Smooth muscle cell (in vitro differentiated cells): Measurements from ENCODE around the gene LDLRAD4. TPM values are rescaled to one million over a fixed set of nuclear protein-coding genes. Genes with fewer than 3 reads are reported as not detected.

Source experiments
- DNase-seq: peaks from one replicate; lab custom pipeline; 2025; ENCODE audit not compliant: unreplicated experiment; lab: John Stamatoyannopoulos, UW
- H2AFZ ChIP-seq: fragments of 200-600 bp; sonication (generic); 2 replicates; pipeline ENCODE4 v1.6.0; 2016; ENCODE audit warnings: antibody characterized with exemption, low read depth, mild to moderate bottlenecking
- H3F3A ChIP-seq: fragments of 200-600 bp; sonication (generic); 2 replicates; pipeline ENCODE4 v1.6.0; 2017; ENCODE audit warnings: antibody characterized with exemption, low read depth
- H3K27ac ChIP-seq: fragments of 200-600 bp; sonication (generic); 2 replicates; pipeline ENCODE4 v1.5.1; 2016; ENCODE audit warnings: low read depth, mild to moderate bottlenecking
- H3K27me3 ChIP-seq: fragments of 200-600 bp; sonication (generic); 2 replicates; pipeline ENCODE4 v1.6.1; 2016; ENCODE audit warnings: low read depth, mild to moderate bottlenecking
- H3K36me3 ChIP-seq: fragments of 200-600 bp; sonication (generic); 2 replicates; pipeline ENCODE4 v1.5.1; 2016; ENCODE audit warnings: low read depth
- H3K4me1 ChIP-seq: fragments of 200-600 bp; sonication (generic); 2 replicates; pipeline ENCODE4 v1.5.1; 2016; ENCODE audit warnings: low read depth
- H3K4me2 ChIP-seq: fragments of 200-600 bp; sonication (generic); 2 replicates; pipeline ENCODE4 v1.6.0; 2016; ENCODE audit warnings: mild to moderate bottlenecking
- H3K4me3 ChIP-seq: fragments of 200-600 bp; sonication (generic); 2 replicates; pipeline ENCODE4 v1.5.1; 2016; ENCODE audit warnings: mild to moderate bottlenecking
- H3K79me2 ChIP-seq: fragments of 200-600 bp; sonication (generic); 2 replicates; pipeline ENCODE4 v1.6.0; 2016; ENCODE audit warnings: low read depth, mild to moderate bottlenecking
- H3K9ac ChIP-seq: fragments of 200-600 bp; sonication (generic); 2 replicates; pipeline ENCODE4 v1.6.0; 2016; ENCODE audit warnings: low read depth
- H3K9me3 ChIP-seq: fragments of 200-600 bp; sonication (generic); replicated peaks from 2 replicates; pipeline ENCODE4 v1.5.1; 2016; ENCODE audit warnings: low read depth
- H4K20me1 ChIP-seq: fragments of 200-600 bp; sonication (generic); 2 replicates; pipeline ENCODE4 v1.6.0; 2016; ENCODE audit warnings: low read depth
- WGBS: methylation state at CpG from one replicate; pipeline ENCODE4 v1.1.7; 2016; ENCODE audit warnings: low lambda C conversion rate; 5-methylcytosine and 5-hydroxymethylcytosine counted together
- polyA plus RNA-seq: library from polyadenylated mRNA; unstranded; fragments of >200 nt; fragmentation: Nextera tagmentation; extraction: Ambion mirVana; gene quantifications from 2 replicates; pipeline ENCODE4 v1.2.1, GENCODE V29; 2016
- total RNA-seq: library from RNA; depleted of rRNA; stranded (reverse); fragments of >200 nt; gene quantifications from 2 replicates; pipeline ENCODE4 v1.2.3, GENCODE V29; 2014
- TF ChIP-seq, protein P1 (sequence below): fragments of 200-600 bp; sonication (generic); IDR thresholded peaks from 2 replicates; pipeline ENCODE4 v1.5.1; 2017; ENCODE audit warnings: borderline replicate concordance, mild to moderate bottlenecking, antibody characterized with exemption; ENCODE audit not compliant: insufficient read depth, poor library complexity, severe bottlenecking

Gene LDLRAD4
- total and polyA plus RNA-seq, 2 experiments from 2014 or later, result 36.2 to 48.3 TPM

GRCh38 chr18:13399511-13399910 lies 181.0 kb downstream of the LDLRAD4 start:
- WGBS, result 96% methylated on average over 8 of the region's 8 CpGs
- no peak overlapping the region for H3K9ac ChIP-seq
- no peak overlapping the region for H3K27ac ChIP-seq
- peaks cover 16% of the 10 kb centered on the region for H3K79me2 ChIP-seq
- no peaks in the 10 kb centered on the region for H3K27me3 ChIP-seq
- no peak overlapping the region for H3K4me2 ChIP-seq
- H3K9me3 ChIP-seq, result no peaks in the 10 kb centered on the region
- no peaks in the 10 kb centered on the region for H3K4me1 ChIP-seq
- peaks cover 32% of the 10 kb centered on the region for H4K20me1 ChIP-seq
- TF ChIP-seq, protein P1, sequence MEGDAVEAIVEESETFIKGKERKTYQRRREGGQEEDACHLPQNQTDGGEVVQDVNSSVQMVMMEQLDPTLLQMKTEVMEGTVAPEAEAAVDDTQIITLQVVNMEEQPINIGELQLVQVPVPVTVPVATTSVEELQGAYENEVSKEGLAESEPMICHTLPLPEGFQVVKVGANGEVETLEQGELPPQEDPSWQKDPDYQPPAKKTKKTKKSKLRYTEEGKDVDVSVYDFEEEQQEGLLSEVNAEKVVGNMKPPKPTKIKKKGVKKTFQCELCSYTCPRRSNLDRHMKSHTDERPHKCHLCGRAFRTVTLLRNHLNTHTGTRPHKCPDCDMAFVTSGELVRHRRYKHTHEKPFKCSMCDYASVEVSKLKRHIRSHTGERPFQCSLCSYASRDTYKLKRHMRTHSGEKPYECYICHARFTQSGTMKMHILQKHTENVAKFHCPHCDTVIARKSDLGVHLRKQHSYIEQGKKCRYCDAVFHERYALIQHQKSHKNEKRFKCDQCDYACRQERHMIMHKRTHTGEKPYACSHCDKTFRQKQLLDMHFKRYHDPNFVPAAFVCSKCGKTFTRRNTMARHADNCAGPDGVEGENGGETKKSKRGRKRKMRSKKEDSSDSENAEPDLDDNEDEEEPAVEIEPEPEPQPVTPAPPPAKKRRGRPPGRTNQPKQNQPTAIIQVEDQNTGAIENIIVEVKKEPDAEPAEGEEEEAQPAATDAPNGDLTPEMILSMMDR, result no peak
- no peak for DNase-seq
- no peaks in the 10 kb centered on the region for H3K36me3 ChIP-seq
- no peaks in the 10 kb centered on the region for H3F3A ChIP-seq
- no peak overlapping the region for H3K4me3 ChIP-seq
- no peak overlapping the region for H2AFZ ChIP-seq

DNA sequence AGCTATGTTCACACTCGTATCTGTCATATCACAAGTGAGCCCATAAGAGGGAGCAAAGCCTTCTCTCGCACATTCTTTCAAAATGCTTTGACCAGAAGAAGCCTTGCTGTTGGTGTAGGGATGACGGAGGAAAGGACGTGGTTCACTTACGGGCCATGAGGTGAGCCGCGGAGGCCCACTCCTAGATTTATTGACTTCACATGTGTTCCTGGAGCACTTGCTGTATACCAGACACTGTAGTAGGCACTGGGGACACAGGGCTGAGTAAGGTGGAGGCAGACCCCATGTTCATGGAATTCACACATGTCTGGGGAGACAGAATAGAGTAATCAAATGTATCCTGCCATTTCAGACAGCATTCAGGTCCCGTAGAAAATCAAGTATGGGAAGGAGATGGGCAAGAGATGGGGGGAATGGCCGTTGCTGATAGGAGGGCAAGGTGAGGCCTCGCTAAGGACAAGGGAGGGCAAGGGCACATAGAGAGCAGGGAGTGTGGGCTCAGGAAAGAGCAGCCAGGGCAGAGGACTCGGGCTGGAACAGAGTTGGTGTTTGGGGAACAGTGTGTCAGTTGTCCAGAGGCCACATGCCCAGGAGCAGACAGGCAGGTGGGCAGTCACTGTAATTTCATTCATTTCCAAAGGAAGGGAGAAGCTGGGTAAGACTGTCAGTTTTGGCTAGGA lies 182.2 kb downstream of the LDLRAD4 start:
- Histone ChIP-seq H3F3A (no peaks in the 10 kb centered on the region), H3K9ac (no peak overlapping the region), H4K20me1 (peaks cover 32% of the 10 kb centered on the region), H3K9me3 (no peaks in the 10 kb centered on the region), H3K27ac (no peak overlapping the region), H3K4me3 (no peak overlapping the region), H2AFZ (no peak overlapping the region), H3K79me2 (peaks cover 15% of the 10 kb centered on the region), H3K27me3 (no peaks in the 10 kb centered on the region), H3K4me2 (no peak overlapping the region), H3K4me1 (no peaks in the 10 kb centered on the region), H3K36me3 (no peaks in the 10 kb centered on the region)
- DNase-seq, result no peak
- WGBS, result 94% methylated on average over 11 of the region's 11 CpGs
- TF ChIP-seq, protein P1, result no peak

DNA sequence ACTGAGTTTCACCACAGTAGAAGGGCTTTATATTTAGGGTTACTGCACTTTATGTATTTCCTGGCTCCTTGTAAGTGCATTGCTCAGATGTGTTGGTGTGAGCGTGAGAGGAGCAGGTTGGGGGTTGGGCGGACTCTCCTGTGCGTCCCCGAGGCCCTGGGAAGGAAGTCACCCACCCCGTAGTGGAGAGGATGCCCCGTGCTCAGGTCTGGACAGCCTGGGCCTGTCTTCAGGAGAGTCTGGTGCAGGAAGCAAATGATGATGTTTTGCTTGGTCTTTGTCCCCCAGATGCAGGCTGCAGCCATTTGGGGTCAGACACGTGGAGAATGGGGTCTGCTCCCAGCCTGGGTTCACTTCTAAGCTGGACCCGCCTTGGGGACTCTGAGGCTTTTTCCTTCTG lies 182.8 kb downstream of the LDLRAD4 start:
- peaks cover 15% of the 10 kb centered on the region for H3K79me2 ChIP-seq
- H3K27me3 ChIP-seq, result no peaks in the 10 kb centered on the region
- H3K27ac ChIP-seq, result no peak overlapping the region
- no peak overlapping the region for H3K9ac ChIP-seq
- no peak for DNase-seq
- TF ChIP-seq, protein P1, result no peak
- H3K4me3 ChIP-seq, result no peak overlapping the region
- no peaks in the 10 kb centered on the region for H3F3A ChIP-seq
- H2AFZ ChIP-seq, result no peak overlapping the region
- peaks cover 32% of the 10 kb centered on the region for H4K20me1 ChIP-seq
- H3K4me2 ChIP-seq, result no peak overlapping the region
- no peaks in the 10 kb centered on the region for H3K9me3 ChIP-seq
- no peaks in the 10 kb centered on the region for H3K4me1 ChIP-seq
- no peaks in the 10 kb centered on the region for H3K36me3 ChIP-seq
- 94% methylated on average over 8 of the region's 8 CpGs for WGBS

GRCh38 chr18:13401826-13402225 lies 183.3 kb downstream of the LDLRAD4 start:
- Histone ChIP-seq H4K20me1 (peaks cover 36% of the 10 kb centered on the region), H3K36me3 (no peaks in the 10 kb centered on the region), H3K4me1 (no peaks in the 10 kb centered on the region), H3F3A (no peaks in the 10 kb centered on the region), H3K79me2 (peaks cover 15% of the 10 kb centered on the region), H3K9me3 (no peaks in the 10 kb centered on the region), H3K4me3 (no peak overlapping the region), H3K27ac (no peak overlapping the region), H2AFZ (no peak overlapping the region), H3K4me2 (no peak overlapping the region), H3K27me3 (no peaks in the 10 kb centered on the region), H3K9ac (no peak overlapping the region)
- 94% methylated on average over 10 of the region's 10 CpGs for WGBS
- TF ChIP-seq, protein P1, result no peak
- no peak for DNase-seq
